Measurements from ENCODE around the gene SNAPC1. TPM values are rescaled to one million over a fixed set of nuclear protein-coding genes. Genes with fewer than 3 reads are reported as not detected.

SNAPC1 gene
- total RNA-seq, 1 experiment from 2014 or later = 13.8 TPM

- ChIA-PET POLR2A (ENCODE audit: low non-redundant PET) (no interaction called here), CTCF (no interaction called here)
- peak; percentile 62 for DNase-seq (ENCODE audit: low spot score)
- TF ChIP-seq EZH2 (IDR thresholded peaks at IDR 0.05; ENCODE audit: borderline replicate concordance, low read depth, low read length, poor library complexity, severe bottlenecking) (no peak), CTCF (conservative IDR thresholded peaks at IDR 0.05; ENCODE audit: low read depth, low read length) (no peak)
- Histone ChIP-seq H3K9me3 (ENCODE audit: low read depth, low read length, poor library complexity, severe bottlenecking) (no peaks in the 10 kb centered on the region), H3K4me1 (ENCODE audit: insufficient read depth, low read length, poor library complexity, severe bottlenecking) (peaks cover 10% of the 10 kb centered on the region), H3K27me3 (replicated peaks; ENCODE audit: insufficient read depth, low read depth, low read length, poor library complexity) (no peaks in the 10 kb centered on the region), H3K4me3 (ENCODE audit: low read depth, low read length, poor library complexity, severe bottlenecking) (no peak overlapping the region), H3K36me3 (ENCODE audit: insufficient read depth, low read length, poor library complexity, severe bottlenecking) (no peaks in the 10 kb centered on the region), H3K27ac (ENCODE audit: low read depth, low read length, poor library complexity, severe bottlenecking) (no peak overlapping the region)
- intact Hi-C loops (cut with micrococcal nuclease; ENCODE audit: unreplicated experiment) = no loop called here
- no TSS peak for BruUV-seq (replicated peaks)
These were observed 78.9 kb downstream of the SNAPC1 start for GRCh38 chr14:61841145-61841544.

Other genes starting within 250 kb of the SNAPC1 start
- 135 and 136 TPM in 2 replicates for gene HIF1A, start 66.9 kb upstream of the SNAPC1 start, total RNA-seq (2021)
- 0.31 and 0.67 TPM in 2 replicates for gene SYT16, start 50.3 kb downstream of the SNAPC1 start, total RNA-seq (2021)

Data from A673 (cell line).